Measurements from ENCODE around the gene HSPG2. TPM values are rescaled to one million over a fixed set of nuclear protein-coding genes. Genes with fewer than 3 reads are reported as not detected.

The HSPG2 gene
- total and polyA plus RNA-seq, 9 of the 15 experiments (the other 6 are each of a cell fraction or from before 2014, with no cell fraction given): 0.14 to 160 (median 15.7) TPM

DNA sequence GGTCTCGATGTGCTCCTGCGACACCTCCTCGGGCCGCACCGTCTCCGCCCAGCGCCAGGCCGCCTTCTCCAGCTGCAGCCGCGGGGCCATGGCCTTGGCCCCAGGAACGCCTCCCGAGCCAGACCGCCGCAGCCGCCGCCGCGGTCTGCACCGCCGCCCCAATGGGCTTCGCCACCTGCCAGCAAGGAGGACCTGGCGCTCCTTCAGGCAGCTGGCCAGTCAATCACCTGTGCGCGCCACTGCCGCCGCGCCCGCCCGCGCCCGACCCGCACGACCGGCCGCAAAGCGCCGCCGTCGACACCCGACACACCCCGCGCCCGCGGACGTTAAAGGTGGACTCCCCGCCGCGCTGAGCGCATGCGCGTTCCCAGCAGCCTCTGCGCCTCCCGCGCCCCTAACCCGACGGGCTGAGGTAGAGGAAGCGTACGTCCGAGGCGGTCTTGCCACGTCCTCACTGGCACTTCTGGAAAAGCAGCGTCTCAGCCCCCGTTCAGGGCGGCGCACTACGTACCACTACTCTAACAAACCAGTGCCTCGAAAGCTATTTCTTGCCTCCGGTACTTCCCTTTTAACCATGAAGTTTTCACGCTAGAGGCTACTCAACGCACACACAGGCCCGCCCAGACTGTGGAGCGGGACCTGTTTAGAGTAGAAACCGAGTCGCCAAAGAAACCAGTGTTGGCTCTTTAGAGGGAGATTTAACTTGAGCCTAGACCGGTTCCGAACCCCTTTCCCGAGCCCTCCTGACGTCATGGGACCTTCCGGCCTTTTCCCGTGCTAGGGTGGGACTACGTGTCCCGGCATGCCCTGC, 154.0 kb downstream of the HSPG2 start, which contains the start of gene USP48 (continued):
- TF ChIP-seq, protein P1, sequence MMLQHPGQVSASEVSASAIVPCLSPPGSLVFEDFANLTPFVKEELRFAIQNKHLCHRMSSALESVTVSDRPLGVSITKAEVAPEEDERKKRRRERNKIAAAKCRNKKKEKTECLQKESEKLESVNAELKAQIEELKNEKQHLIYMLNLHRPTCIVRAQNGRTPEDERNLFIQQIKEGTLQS (IDR thresholded peaks at IDR 0.05): peak; percentile 90
- TF ChIP-seq, protein P1 (CRISPR knock-in tag; conservative IDR thresholded peaks at IDR 0.05): peak; percentile 88; the same call in 1 of the 2 replicates
- TF ChIP-seq, protein P2, sequence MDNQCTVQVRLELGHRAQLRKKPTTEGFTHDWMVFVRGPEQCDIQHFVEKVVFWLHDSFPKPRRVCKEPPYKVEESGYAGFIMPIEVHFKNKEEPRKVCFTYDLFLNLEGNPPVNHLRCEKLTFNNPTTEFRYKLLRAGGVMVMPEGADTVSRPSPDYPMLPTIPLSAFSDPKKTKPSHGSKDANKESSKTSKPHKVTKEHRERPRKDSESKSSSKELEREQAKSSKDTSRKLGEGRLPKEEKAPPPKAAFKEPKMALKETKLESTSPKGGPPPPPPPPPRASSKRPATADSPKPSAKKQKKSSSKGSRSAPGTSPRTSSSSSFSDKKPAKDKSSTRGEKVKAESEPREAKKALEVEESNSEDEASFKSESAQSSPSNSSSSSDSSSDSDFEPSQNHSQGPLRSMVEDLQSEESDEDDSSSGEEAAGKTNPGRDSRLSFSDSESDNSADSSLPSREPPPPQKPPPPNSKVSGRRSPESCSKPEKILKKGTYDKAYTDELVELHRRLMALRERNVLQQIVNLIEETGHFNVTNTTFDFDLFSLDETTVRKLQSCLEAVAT (IDR thresholded peaks at IDR 0.05): peak; percentile 41 to 73; a peak in 2 of 4 replicates
- TF ChIP-seq KLF16 (IDR thresholded peaks at IDR 0.05) (no peak; the same call in 1 of the 2 replicates), ZFPM2 (CRISPR knock-in tag; IDR thresholded peaks at IDR 0.05) (no peak), ZC3H4 (CRISPR knock-in tag; IDR thresholded peaks at IDR 0.05; ENCODE audit: borderline replicate concordance) (peak; percentile 97; the same call in 1 of the 2 replicates), POLR2G (IDR thresholded peaks at IDR 0.05; ENCODE audit: low read depth, low read length) (peak; percentile 98), CBFA2T2 (conservative IDR thresholded peaks at IDR 0.05) (no peak)
- TF ChIP-seq, protein P3, sequence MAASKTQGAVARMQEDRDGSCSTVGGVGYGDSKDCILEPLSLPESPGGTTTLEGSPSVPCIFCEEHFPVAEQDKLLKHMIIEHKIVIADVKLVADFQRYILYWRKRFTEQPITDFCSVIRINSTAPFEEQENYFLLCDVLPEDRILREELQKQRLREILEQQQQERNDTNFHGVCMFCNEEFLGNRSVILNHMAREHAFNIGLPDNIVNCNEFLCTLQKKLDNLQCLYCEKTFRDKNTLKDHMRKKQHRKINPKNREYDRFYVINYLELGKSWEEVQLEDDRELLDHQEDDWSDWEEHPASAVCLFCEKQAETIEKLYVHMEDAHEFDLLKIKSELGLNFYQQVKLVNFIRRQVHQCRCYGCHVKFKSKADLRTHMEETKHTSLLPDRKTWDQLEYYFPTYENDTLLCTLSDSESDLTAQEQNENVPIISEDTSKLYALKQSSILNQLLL (CRISPR knock-in tag; IDR thresholded peaks at IDR 0.05; ENCODE audit: borderline replicate concordance): no peak
- TF ChIP-seq, protein P4, sequence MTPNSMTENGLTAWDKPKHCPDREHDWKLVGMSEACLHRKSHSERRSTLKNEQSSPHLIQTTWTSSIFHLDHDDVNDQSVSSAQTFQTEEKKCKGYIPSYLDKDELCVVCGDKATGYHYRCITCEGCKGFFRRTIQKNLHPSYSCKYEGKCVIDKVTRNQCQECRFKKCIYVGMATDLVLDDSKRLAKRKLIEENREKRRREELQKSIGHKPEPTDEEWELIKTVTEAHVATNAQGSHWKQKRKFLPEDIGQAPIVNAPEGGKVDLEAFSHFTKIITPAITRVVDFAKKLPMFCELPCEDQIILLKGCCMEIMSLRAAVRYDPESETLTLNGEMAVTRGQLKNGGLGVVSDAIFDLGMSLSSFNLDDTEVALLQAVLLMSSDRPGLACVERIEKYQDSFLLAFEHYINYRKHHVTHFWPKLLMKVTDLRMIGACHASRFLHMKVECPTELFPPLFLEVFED (CRISPR knock-in tag; conservative IDR thresholded peaks at IDR 0.05): peak; percentile 92
- TF ChIP-seq, protein P5, sequence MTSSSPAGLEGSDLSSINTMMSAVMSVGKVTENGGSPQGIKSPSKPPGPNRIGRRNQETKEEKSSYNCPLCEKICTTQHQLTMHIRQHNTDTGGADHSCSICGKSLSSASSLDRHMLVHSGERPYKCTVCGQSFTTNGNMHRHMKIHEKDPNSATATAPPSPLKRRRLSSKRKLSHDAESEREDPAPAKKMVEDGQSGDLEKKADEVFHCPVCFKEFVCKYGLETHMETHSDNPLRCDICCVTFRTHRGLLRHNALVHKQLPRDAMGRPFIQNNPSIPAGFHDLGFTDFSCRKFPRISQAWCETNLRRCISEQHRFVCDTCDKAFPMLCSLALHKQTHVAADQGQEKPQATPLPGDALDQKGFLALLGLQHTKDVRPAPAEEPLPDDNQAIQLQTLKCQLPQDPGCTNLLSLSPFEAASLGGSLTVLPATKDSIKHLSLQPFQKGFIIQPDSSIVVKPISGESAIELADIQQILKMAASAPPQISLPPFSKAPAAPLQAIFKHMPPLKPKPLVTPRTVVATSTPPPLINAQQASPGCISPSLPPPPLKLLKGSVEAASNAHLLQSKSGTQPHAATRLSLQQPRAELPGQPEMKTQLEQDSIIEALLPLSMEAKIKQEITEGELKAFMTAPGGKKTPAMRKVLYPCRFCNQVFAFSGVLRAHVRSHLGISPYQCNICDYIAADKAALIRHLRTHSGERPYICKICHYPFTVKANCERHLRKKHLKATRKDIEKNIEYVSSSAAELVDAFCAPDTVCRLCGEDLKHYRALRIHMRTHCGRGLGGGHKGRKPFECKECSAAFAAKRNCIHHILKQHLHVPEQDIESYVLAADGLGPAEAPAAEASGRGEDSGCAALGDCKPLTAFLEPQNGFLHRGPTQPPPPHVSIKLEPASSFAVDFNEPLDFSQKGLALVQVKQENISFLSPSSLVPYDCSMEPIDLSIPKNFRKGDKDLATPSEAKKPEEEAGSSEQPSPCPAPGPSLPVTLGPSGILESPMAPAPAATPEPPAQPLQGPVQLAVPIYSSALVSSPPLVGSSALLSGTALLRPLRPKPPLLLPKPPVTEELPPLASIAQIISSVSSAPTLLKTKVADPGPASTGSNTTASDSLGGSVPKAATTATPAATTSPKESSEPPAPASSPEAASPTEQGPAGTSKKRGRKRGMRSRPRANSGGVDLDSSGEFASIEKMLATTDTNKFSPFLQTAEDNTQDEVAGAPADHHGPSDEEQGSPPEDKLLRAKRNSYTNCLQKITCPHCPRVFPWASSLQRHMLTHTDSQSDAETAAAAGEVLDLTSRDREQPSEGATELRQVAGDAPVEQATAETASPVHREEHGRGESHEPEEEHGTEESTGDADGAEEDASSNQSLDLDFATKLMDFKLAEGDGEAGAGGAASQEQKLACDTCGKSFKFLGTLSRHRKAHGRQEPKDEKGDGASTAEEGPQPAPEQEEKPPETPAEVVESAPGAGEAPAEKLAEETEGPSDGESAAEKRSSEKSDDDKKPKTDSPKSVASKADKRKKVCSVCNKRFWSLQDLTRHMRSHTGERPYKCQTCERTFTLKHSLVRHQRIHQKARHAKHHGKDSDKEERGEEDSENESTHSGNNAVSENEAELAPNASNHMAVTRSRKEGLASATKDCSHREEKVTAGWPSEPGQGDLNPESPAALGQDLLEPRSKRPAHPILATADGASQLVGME (CRISPR knock-in tag; IDR thresholded peaks at IDR 0.05): peak; percentile 48; the same call in 1 of the 2 replicates
- TF ChIP-seq, protein P6, sequence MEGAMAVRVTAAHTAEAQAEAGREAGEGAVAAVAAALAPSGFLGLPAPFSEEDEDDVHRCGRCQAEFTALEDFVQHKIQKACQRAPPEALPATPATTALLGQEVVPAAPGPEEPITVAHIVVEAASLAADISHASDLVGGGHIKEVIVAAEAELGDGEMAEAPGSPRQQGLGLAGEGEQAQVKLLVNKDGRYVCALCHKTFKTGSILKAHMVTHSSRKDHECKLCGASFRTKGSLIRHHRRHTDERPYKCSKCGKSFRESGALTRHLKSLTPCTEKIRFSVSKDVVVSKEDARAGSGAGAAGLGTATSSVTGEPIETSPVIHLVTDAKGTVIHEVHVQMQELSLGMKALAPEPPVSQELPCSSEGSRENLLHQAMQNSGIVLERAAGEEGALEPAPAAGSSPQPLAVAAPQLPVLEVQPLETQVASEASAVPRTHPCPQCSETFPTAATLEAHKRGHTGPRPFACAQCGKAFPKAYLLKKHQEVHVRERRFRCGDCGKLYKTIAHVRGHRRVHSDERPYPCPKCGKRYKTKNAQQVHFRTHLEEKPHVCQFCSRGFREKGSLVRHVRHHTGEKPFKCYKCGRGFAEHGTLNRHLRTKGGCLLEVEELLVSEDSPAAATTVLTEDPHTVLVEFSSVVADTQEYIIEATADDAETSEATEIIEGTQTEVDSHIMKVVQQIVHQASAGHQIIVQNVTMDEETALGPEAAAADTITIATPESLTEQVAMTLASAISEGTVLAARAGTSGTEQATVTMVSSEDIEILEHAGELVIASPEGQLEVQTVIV (CRISPR knock-in tag; IDR thresholded peaks at IDR 0.05; ENCODE audit: borderline replicate concordance): peak; percentile 98
